Endothelial cell of umbilical vein (primary cell): ENCODE measurements around the gene BCAS3. TPM values are rescaled to one million over a fixed set of nuclear protein-coding genes. Genes with fewer than 3 reads are reported as not detected.

Experiments used
- BruUV-seq: library from RNA; stranded (reverse); fragments of 400-500 nt; replicated peaks from 2 replicates; lab custom pipeline; 2021; lab: Mats Ljungman, UMichigan
- CTCF ChIA-PET: fragments of 300-600, 350-600 bp; sonication (Branson Sonifier 250); formaldehyde crosslinking; loops from one replicate; lab custom pipeline; 2021; ENCODE audit warnings: antibody characterized with exemption, inconsistent platforms; lab: Charles Lee
- POLR2A ChIA-PET: fragments of 300-600, 350-600 bp; sonication (Branson Sonifier 250); formaldehyde crosslinking; loops from one replicate; lab custom pipeline; 2021; ENCODE audit warnings: antibody characterized with exemption, inconsistent platforms; lab: Charles Lee
- DNase-seq: peaks from one replicate; pipeline ENCODE4 v3.0.0-alpha.2; 2011; ENCODE audit warnings: low read depth, low spot score
- FAIRE-seq: peaks from 2 replicates; lab custom pipeline; 2011; peaks lifted over from hg19 to GRCh38; lab: Jason Lieb, UNC
- H2AFZ ChIP-seq: 2 replicates; pipeline ENCODE4 v1.6.0; 2012; ENCODE audit warnings: low read depth, low read length, control low read depth, inconsistent platforms
- H3K27ac ChIP-seq: 2 replicates; pipeline ENCODE4 v1.5.1; 2011; ENCODE audit warnings: low read depth, mild to moderate bottlenecking, control low read depth, low read length, moderate library complexity; ENCODE audit not compliant: insufficient read depth
- H3K27me3 ChIP-seq, 2 experiments: 2 replicates each; pipeline versions ENCODE4 v1.6.0 to v1.6.1; 2011; ENCODE audit warnings: low read length in 2 of 2, mixed read lengths in 1 of 2; ENCODE audit not compliant: control insufficient read depth in 2 of 2, insufficient read depth in 2 of 2
- H3K36me3 ChIP-seq, 2 experiments: 2 replicates in 1 of 2; 3 replicates in 1 of 2; pipeline ENCODE4 v1.5.1; 2011; ENCODE audit warnings: low read length in 2 of 2, mild to moderate bottlenecking in 1 of 2, moderate library complexity in 1 of 2; ENCODE audit not compliant: control insufficient read depth in 2 of 2, insufficient read depth in 2 of 2; ENCODE audit errors: extremely low read depth in 1 of 2
- H3K4me1 ChIP-seq: 3 replicates; pipeline ENCODE4 v1.5.1; 2011; ENCODE audit warnings: mild to moderate bottlenecking, low read length; ENCODE audit not compliant: control insufficient read depth, insufficient read depth; ENCODE audit errors: extremely low read depth
- H3K4me2 ChIP-seq: 2 replicates; pipeline ENCODE4 v1.6.1; 2011; ENCODE audit warnings: low read length, control low read depth, mixed read lengths; ENCODE audit not compliant: insufficient read depth
- H3K4me3 ChIP-seq, 3 experiments: fragments of 200-600 bp in 1 of 3; sonication (generic), shearing (Covaris generic) in 1 of 3; replicated peaks in 1 of 3; 2 replicates each; pipeline ENCODE4 v1.5.1; 2011 to 2016; ENCODE audit warnings: control low read depth in 3 of 3, low read length in 3 of 3, mild to moderate bottlenecking in 2 of 3, inconsistent platforms in 1 of 3, low read depth in 1 of 3, moderate library complexity in 1 of 3; ENCODE audit not compliant: insufficient read depth in 1 of 3
- H3K79me2 ChIP-seq: 2 replicates; pipeline ENCODE4 v1.6.0; 2012; ENCODE audit warnings: low read length, inconsistent platforms; ENCODE audit not compliant: control insufficient read depth, insufficient read depth
- H3K9ac ChIP-seq: replicated peaks from 2 replicates; pipeline ENCODE3; 2011; ENCODE audit warnings: low read length, control low read depth; ENCODE audit not compliant: insufficient read depth; ENCODE audit errors: extremely low read depth
- H3K9me1 ChIP-seq: replicated peaks from 3 replicates; pipeline ENCODE4 v1.6.0; 2011; ENCODE audit warnings: mild to moderate bottlenecking, low read length; ENCODE audit not compliant: control insufficient read depth, insufficient read depth; ENCODE audit errors: extremely low read depth
- H3K9me3 ChIP-seq: replicated peaks from 2 replicates; pipeline ENCODE4 v1.5.1; 2012; ENCODE audit warnings: low read length, inconsistent platforms; ENCODE audit not compliant: control insufficient read depth, insufficient read depth
- H4K20me1 ChIP-seq: replicated peaks from 2 replicates; pipeline ENCODE3; 2011; ENCODE audit warnings: mild to moderate bottlenecking, low read length; ENCODE audit not compliant: control insufficient read depth, insufficient read depth; ENCODE audit errors: extremely low read depth
- CTCF ChIP-seq, 2 donors: IDR thresholded peaks; 1 replicate in 1 of 2; 2 replicates in 1 of 2; pipeline ENCODE4 v1.5.1; 2011; ENCODE audit warnings: low read length in 2 of 2, mild to moderate bottlenecking in 2 of 2, moderate library complexity in 2 of 2, control low read depth in 1 of 2, inconsistent platforms in 1 of 2, low read depth in 1 of 2; ENCODE audit not compliant: insufficient read depth in 1 of 2; ENCODE audit errors: extremely low read depth in 1 of 2
- EZH2 ChIP-seq: IDR thresholded peaks from 2 replicates; pipeline ENCODE4 v1.6.1; 2012; ENCODE audit warnings: borderline replicate concordance, low read depth, mild to moderate bottlenecking, moderate library complexity, low read length, inconsistent platforms; ENCODE audit not compliant: severe bottlenecking
- FOS ChIP-seq: IDR thresholded peaks from 2 replicates; pipeline ENCODE4 v1.6.1; 2011; ENCODE audit warnings: mild to moderate bottlenecking, low read length, moderate library complexity, borderline replicate concordance; ENCODE audit not compliant: insufficient read depth
- GATA2 ChIP-seq: IDR thresholded peaks from 2 replicates; pipeline ENCODE4 v1.7.0; 2011; ENCODE audit warnings: low read depth, mild to moderate bottlenecking, moderate library complexity, mixed read lengths, low read length; ENCODE audit not compliant: insufficient read length, insufficient read depth
- JUN ChIP-seq: IDR thresholded peaks from 2 replicates; pipeline ENCODE4 v1.6.1; 2011; ENCODE audit warnings: borderline replicate concordance, low read depth; ENCODE audit not compliant: insufficient read length, insufficient read depth
- MAX ChIP-seq: IDR thresholded peaks from 2 replicates; pipeline ENCODE4 v1.6.1; 2011; ENCODE audit not compliant: insufficient read depth, insufficient read length
- MYC ChIP-seq: IDR thresholded peaks from one replicate; pipeline ENCODE4 v1.6.1; 2011; ENCODE audit warnings: mild to moderate bottlenecking, low read depth, low read length
- POLR2A ChIP-seq: IDR thresholded peaks from 2 replicates; pipeline ENCODE4 v1.6.1; 2012; ENCODE audit warnings: low read depth, mild to moderate bottlenecking, control low read depth, low read length
- POLR2AphosphoS5 ChIP-seq: IDR thresholded peaks from 2 replicates; pipeline ENCODE4 v1.6.1; 2012; ENCODE audit warnings: low read depth, mild to moderate bottlenecking, control low read depth, low read length, moderate library complexity; ENCODE audit not compliant: insufficient read depth
- dilution Hi-C: fragments of 300-500 bp; cut with MboI; formaldehyde crosslinking; loops from one replicate; pipeline ENCODE4 v1.15.0; 2019; ENCODE audit warnings: low sequenced_read_pairs; ENCODE audit not compliant: extremely low pct_ligation_motif_present
- intact Hi-C: fragments of 100-400 bp; cut with micrococcal nuclease; formaldehyde crosslinking; loops from one replicate; pipeline ENCODE4 v1.10.0; 2022
- polyA plus RNA-seq, 4 experiments: library from polyadenylated mRNA; depleted of rRNA in 3 of 4; stranded (reverse) in 3 of 4; unstranded in 1 of 4; fragments of >200 nt; gene quantifications; 2 replicates each; pipeline versions ENCODE4 v1.2.1 to v1.2.3, GENCODE V29; 2011 to 2012; ENCODE audit warnings: missing spikeins in 1 of 4
- total RNA-seq: library from RNA; stranded (reverse); gene quantifications from 2 replicates; pipeline ENCODE4 v1.2.3, GENCODE V29; 2021

BCAS3 gene
- total and polyA plus RNA-seq, 2 donors (not counting 3 experiments of a cell fraction or from before 2014, with no cell fraction given): 8.2 to 16.0 TPM

GRCh38 chr17:60901242-60901641 is 223.6 kb downstream of the BCAS3 start:
- POLR2A ChIA-PET: no interaction called here
- no peak overlapping the region for H3K4me2 ChIP-seq
- dilution Hi-C loops: no loop called here
- no TSS peak for BruUV-seq
- no peak overlapping the region for H3K4me3 ChIP-seq
- H4K20me1 ChIP-seq: no peaks in the 10 kb centered on the region
- no peaks in the 10 kb centered on the region for H3K27me3 ChIP-seq
- FAIRE-seq (no peak), DNase-seq (no peak)
- H3K9me3 ChIP-seq: no peaks in the 10 kb centered on the region
- CTCF ChIA-PET: no interaction called here
- no peak overlapping the region for H3K27ac ChIP-seq
- TF ChIP-seq POLR2AphosphoS5 (no peak), JUN (no peak), MAX (no peak), FOS (no peak), EZH2 (no peak), GATA2 (no peak), CTCF (IDR thresholded peaks at IDR 0.05; ENCODE audit: extremely low read depth in 1 of 2, insufficient read depth in 1 of 2, low read depth in 1 of 2, low read length in 2 of 2) (no peak), MYC (no peak), POLR2A (no peak)
- no peaks in the 10 kb centered on the region for H3K9me1 ChIP-seq
- no peak overlapping the region for H2AFZ ChIP-seq
- intact Hi-C loops: no loop called here
- H3K9ac ChIP-seq: no peak overlapping the region
- no peaks in the 10 kb centered on the region for H3K79me2 ChIP-seq
- no peaks in the 10 kb centered on the region for H3K4me1 ChIP-seq
- H3K36me3 ChIP-seq: no peaks in the 10 kb centered on the region
